Inflammatory macrophage (primary cell): ENCODE results near the gene ASB18.
"Not testable (repeated sequence)": the region's sequence is repeated elsewhere in the genome, so short reads cannot be mapped to it uniquely, and the experiment has no call there.

Experiments
- DNase-seq, 2 donors: peaks; one replicate each; pipeline ENCODE4 v3.0.0-alpha.2; 2020 to 2022

The ASB18 gene

GRCh38 chr2:236284208-236284607, 20.0 kb upstream of the ASB18 start:
- no peak for DNase-seq

- no peak for DNase-seq
Observed at GRCh38 chr2:236282406-236282805, 18.2 kb upstream of the ASB18 start.

DNA sequence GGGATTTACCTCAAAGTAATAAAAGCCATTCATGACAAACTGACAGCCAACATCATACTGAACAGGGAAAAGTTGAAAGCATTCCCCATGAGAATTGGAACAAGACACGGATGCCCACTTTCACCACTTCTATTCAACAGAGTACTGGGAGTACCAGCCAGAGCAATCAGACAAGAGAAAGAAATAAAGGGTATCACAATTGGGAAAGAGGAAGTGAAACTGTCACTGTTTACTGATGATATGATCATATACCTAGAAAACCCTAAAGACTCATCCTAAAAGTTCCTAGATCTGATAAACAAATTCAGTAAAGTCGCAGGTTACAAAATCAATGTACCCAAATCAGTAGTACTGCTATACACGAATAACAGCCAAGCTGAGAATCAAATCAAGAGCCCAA, 17.2 kb upstream of the ASB18 start:
- DNase-seq = no peak

DNA sequence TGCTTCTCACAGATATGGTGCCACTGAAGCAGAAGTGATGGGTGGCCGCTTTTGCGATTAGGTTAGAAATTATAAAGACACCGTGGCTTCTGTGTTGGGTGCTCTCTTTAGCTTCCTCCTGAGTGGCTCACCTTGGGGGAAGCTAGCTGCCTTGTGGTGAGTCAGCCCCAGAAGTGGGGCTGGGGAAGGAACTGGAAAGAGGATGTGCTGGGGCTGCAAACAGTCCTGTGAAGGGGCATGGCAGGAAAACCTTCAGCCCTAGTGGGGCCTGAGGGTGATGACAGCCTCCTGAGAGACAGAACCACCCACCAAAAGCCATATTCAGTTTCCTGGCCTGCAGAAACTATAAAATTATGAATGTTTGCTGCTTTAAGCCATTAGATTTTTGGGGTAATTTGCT, 8.9 kb upstream of the ASB18 start:
- no peak for DNase-seq

DNA sequence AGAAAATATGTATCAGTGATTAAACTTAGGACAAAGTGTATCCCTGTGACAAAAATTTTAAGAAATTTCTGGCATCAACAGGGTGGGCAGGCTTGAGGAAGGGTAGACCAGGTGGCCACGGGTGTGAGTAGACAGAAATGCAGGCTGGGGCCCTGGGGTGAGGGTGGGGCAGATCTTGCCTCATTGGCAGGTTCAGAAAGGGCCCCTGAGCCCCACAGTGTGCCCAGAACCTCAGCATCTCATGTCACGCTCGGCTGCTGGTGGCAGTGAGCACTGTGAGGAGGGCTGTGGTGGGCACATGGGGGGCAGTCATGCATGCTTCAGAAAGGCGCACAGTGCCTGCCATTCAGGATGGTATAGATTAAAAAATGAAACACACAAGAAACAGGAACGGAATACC, 7.6 kb upstream of the ASB18 start:
- DNase-seq = no peak

- DNase-seq = not testable (repeated sequence)
Observed at GRCh38 chr2:236269876-236270275, 5.7 kb upstream of the ASB18 start.

GRCh38 chr2:236265675-236266074, 1.5 kb upstream of the ASB18 start:
- DNase-seq = no peak

DNA sequence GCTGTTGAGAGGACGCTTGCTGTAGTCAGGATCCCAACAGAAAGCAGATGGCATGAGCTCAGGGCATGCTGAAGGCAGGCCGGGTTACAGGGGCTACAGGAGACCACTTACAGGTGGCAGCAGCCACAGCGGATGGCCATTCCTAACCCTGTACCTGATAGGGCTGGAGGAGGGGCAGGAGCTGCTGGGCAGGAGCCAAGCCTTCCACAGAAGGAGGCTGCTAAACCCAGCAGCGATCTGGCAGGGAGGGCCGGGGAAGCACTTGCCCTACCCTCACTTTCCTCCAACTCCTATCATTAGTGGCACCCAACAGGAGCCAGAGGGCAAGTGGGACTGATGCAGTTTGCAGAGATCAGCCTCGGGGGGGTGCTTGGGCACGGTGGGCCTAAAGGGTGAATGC, 2.0 kb downstream of the ASB18 start:
- no peak for DNase-seq

- DNase-seq = no peak
Observed at GRCh38 chr2:236261452-236261851, 2.8 kb downstream of the ASB18 start.

DNA sequence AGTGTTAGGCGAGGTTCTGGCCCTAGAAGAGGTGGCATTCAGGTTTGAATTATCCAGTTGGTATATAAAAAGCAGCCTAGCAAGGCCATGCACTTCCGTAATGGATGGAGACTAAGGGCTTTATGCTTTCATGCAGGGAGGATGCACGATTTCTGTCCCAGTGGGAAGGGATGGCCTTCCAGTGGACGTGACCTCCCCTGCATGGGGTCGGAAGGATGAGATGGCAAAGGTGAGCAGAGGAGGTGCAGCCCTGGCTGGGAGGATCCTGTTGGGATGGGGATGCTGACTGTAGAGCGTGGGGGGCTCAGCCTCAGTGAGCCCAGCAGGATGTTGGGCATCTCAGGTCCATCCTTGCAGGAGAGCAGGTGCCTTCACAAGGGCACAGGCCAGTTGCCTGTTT, 4.8 kb downstream of the ASB18 start:
- no peak for DNase-seq

DNA sequence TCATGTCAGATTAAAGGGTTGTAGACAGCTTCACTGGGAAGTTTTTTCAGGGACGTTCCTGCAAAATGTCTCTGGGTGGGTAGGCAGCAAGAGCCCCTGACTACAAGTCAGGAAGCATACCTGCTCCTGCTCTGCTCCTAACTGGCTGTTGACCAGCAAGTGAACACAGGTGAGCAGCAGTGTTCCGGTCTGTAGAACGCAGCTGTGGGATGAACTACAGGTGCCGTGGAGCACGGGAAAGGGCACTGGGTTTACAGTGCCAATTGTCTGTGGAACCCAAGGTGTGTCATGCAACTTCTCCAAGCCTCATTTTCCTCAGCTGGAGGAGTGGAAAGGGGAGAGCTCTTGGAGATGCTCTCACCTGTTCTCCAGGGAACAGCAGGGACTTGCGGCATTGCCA, 6.6 kb downstream of the ASB18 start:
- DNase-seq = no peak

DNA sequence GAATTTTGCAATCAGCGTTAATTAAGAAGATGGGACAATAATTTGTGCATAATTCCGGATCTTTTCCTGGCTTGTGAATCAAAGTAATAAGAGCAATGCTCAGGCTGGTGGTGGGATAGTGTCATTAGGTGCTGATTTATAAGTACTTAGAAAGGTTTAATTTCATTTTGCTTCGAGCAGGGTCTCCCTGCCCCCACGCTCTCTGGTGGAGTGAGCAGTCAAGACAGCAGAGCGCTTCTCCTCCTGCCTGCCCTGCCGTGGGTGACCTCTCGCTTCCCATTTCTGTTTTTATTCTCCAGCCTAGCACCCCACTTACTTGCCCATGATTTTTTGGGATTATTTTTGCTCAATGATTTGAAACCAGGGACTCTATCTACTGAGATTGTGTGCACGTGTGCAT, 7.1 kb downstream of the ASB18 start:
- DNase-seq = no peak

- no peak for DNase-seq
Observed at GRCh38 chr2:236256366-236256985, 7.7 kb downstream of the ASB18 start.

- no peak for DNase-seq
Observed at GRCh38 chr2:236254674-236255073, 9.5 kb downstream of the ASB18 start.

DNA sequence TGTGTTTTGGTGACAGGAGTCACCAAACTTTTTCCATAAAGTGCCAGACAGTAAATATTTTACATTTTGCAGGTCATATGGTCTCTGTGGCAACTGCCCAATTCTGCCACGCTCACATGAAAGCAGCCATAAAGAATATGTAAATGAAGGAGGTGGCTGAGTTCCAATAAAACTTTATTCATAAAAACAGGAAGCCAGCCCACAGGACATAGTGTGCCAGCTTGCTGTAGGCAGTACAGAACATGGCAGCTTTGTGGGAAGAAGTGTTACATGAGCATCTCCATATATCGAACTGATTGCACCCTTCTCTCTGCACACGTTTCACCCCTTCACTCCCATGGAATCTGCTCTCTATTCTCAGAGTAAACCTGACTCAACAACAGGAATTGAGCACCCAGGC, 10.2 kb downstream of the ASB18 start:
- DNase-seq = no peak

- no peak for DNase-seq
Observed at GRCh38 chr2:236252602-236253001, 11.6 kb downstream of the ASB18 start.

DNA sequence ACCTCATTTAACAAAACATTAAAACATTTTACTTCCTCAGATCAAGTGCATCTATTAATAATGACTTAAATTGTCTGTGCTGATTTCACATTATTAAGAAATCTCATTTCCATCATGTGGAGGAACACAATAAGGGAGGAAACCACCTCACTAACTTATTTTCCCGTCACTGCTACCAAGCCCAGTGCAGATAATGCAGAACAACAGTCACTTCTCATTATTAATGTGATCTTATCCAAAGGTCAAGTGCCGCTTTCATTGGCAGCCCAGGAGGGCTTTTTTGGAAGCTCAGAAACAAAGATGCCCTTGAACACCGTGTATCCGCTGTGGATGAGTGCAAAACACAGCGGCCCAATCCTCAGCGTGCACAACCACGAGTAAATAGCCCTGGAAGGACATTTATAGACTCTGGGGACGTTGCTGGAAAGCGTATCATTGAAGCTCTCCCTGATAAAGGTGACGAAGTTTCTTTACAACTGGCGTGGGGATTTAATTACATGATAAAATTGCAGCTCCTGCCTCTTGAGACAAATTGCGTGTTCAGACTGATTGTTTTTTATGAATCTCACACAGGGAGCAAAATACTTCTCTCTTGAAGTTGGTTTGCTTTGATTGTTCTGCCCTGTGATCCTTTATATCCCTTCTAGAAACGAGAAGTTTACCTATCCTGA, 13.2 kb downstream of the ASB18 start:
- DNase-seq = no peak

GRCh38 chr2:236250286-236250685, 13.9 kb downstream of the ASB18 start:
- no peak for DNase-seq

- no peak for DNase-seq
Observed at GRCh38 chr2:236249066-236249465, 15.1 kb downstream of the ASB18 start.

GRCh38 chr2:236246711-236247246, 17.4 kb downstream of the ASB18 start:
- DNase-seq = no peak

- DNase-seq = no peak
Observed at GRCh38 chr2:236244256-236244655, 19.9 kb downstream of the ASB18 start.

GRCh38 chr2:236242057-236242495, 22.1 kb downstream of the ASB18 start:
- no peak for DNase-seq

- no peak for DNase-seq
Observed at GRCh38 chr2:236241181-236242056, 22.8 kb downstream of the ASB18 start.
